Right lung (tissue), 10 donors: ENCODE measurements around the gene SORL1. TPM values are rescaled to one million over a fixed set of nuclear protein-coding genes. Genes with fewer than 3 reads are reported as not detected.
"Not testable (repeated sequence)": the region's sequence is repeated elsewhere in the genome, so short reads cannot be mapped to it uniquely, and the experiment has no call there.

Experiments used
- DNase-seq, 2 donors: peaks; one replicate each; pipeline ENCODE4 v3.0.0-alpha.2; 2013
- long read RNA-seq, 8 donors: transcript quantifications; one replicate each; lab custom pipeline, GENCODE V29; 2026
- polyA plus RNA-seq, 5 donors: library from polyadenylated mRNA; unstranded; fragments of 120-200 nt; gene quantifications; one replicate each; pipeline versions ENCODE4 v1.2.1 to v1.2.3, GENCODE V29; 2013; ENCODE audit warnings: inconsistent platforms in 1 of 5, low replicate concordance in 1 of 5; ENCODE audit not compliant: insufficient read length in 5 of 5, insufficient read depth in 1 of 5

Gene SORL1
- 10 to 100 TPM; 22.4 to 32.4 (median 30.2) TPM for polyA plus RNA-seq
- long read RNA-seq, donor 1, transcript SORL1-205 (2 exons, 1,765 nt): major isoform, 19 of 56 reads
- long read RNA-seq, donor 1, partial matches to known transcripts: 37 of 56 reads
- long read RNA-seq, donor 1, other reads (novel, unspliced or antisense): 0 of 56 reads
- long read RNA-seq, donor 2, transcript SORL1-205 (2 exons, 1,765 nt): major isoform, 8 of 8 reads
- long read RNA-seq, donor 2, partial matches to known transcripts: 0 of 8 reads
- long read RNA-seq, donor 2, other reads (novel, unspliced or antisense): 0 of 8 reads
- long read RNA-seq, donor 3, full-length matches to known transcripts: 16 of 16 reads
- long read RNA-seq, donor 3, partial matches to known transcripts: 0 of 16 reads
- long read RNA-seq, donor 3, other reads (novel, unspliced or antisense): 0 of 16 reads
- long read RNA-seq, donor 4, transcript SORL1-205 (2 exons, 1,765 nt): major isoform, 12 of 12 reads
- long read RNA-seq, donor 4, partial matches to known transcripts: 0 of 12 reads
- long read RNA-seq, donor 4, other reads (novel, unspliced or antisense): 0 of 12 reads
- long read RNA-seq, donor 5, transcript SORL1-205 (2 exons, 1,765 nt): major isoform, 20 of 32 reads
- long read RNA-seq, donor 5, partial matches to known transcripts: 11 of 32 reads
- long read RNA-seq, donor 5, other reads (novel, unspliced or antisense): 0 of 32 reads
- long read RNA-seq, donor 6, transcript SORL1-205 (2 exons, 1,765 nt): major isoform, 16 of 16 reads
- long read RNA-seq, donor 6, partial matches to known transcripts: 0 of 16 reads
- long read RNA-seq, donor 6, other reads (novel, unspliced or antisense): 0 of 16 reads
- long read RNA-seq, donor 7, transcript SORL1-205 (2 exons, 1,765 nt): major isoform, 28 of 29 reads
- long read RNA-seq, donor 7, partial matches to known transcripts: 0 of 29 reads
- long read RNA-seq, donor 7, other reads (novel, unspliced or antisense): 0 of 29 reads
- long read RNA-seq, donor 8, partial matches to known transcripts: 0 of 3 reads
- long read RNA-seq, donor 8, other reads (novel, unspliced or antisense): 0 of 3 reads

GRCh38 chr11:121451986-121452608, at the start of gene SORL1:
TSS of gene SORL1 (plus strand) at chr11:121452314. CDS start at chr11:121452332, 18 bp downstream.
- DNase-seq: peak; percentile 77 to 80

GRCh38 chr11:121405646-121406045, 46.5 kb upstream of the SORL1 start:
- no peak for DNase-seq

GRCh38 chr11:121406291-121406690, 45.8 kb upstream of the SORL1 start:
- no peak for DNase-seq

GRCh38 chr11:121408830-121409229, 43.3 kb upstream of the SORL1 start:
- DNase-seq: no peak

- not testable (repeated sequence) for DNase-seq
Observed at GRCh38 chr11:121410041-121410440, 42.1 kb upstream of the SORL1 start.

- not testable (repeated sequence) for DNase-seq
Observed at GRCh38 chr11:121411330-121411729, 40.8 kb upstream of the SORL1 start.

GRCh38 chr11:121412000-121412587, 40.0 kb upstream of the SORL1 start:
- no peak for DNase-seq

- no peak for DNase-seq
Observed at GRCh38 chr11:121412711-121413415, 39.3 kb upstream of the SORL1 start.

- no peak for DNase-seq
Observed at GRCh38 chr11:121414141-121414913, 37.8 kb upstream of the SORL1 start.

GRCh38 chr11:121415856-121416255, 36.3 kb upstream of the SORL1 start:
- DNase-seq: peak in 1 of 2 donors; percentile 27

- DNase-seq: peak; percentile 83 to 84
Observed at GRCh38 chr11:121417055-121417551, 35.0 kb upstream of the SORL1 start.

- no peak for DNase-seq
Observed at GRCh38 chr11:121417607-121418006, 34.5 kb upstream of the SORL1 start.

- peak; percentile 67 to 81 for DNase-seq
Observed at GRCh38 chr11:121418625-121419114, 33.4 kb upstream of the SORL1 start.

- peak in 1 of 2 donors; percentile 33 for DNase-seq
Observed at GRCh38 chr11:121419836-121420235, 32.3 kb upstream of the SORL1 start.

GRCh38 chr11:121420398-121420797, 31.7 kb upstream of the SORL1 start:
- DNase-seq: no peak

GRCh38 chr11:121421149-121421901, 30.8 kb upstream of the SORL1 start:
- no peak for DNase-seq

- DNase-seq: no peak
Observed at GRCh38 chr11:121422675-121423074, 29.4 kb upstream of the SORL1 start.

- no peak for DNase-seq
Observed at GRCh38 chr11:121425828-121426227, 26.3 kb upstream of the SORL1 start.
